T-helper 17 cell (primary cell): ENCODE data around the gene TM9SF4. TPM values are rescaled to one million over a fixed set of nuclear protein-coding genes. Genes with fewer than 3 reads are reported as not detected.
"Not testable (repeated sequence)": the region's sequence is repeated elsewhere in the genome, so short reads cannot be mapped to it uniquely, and the experiment has no call there.

Source experiments
- ATAC-seq: fragments of 150-1000 bp; cut with Tn5 transposase; 2 replicates; pipeline ENCODE4 v1.10.0; 2021; ENCODE audit warnings: mild to moderate bottlenecking, moderate library complexity
- DNase-seq, 3 donors: peaks; one replicate each; pipeline versions ENCODE4 v3.0.0 to v3.0.0-alpha.2; 2020 to 2021
- H3K9me3 ChIP-seq: one replicate; pipeline ENCODE4 v1.7.0; 2013; ENCODE audit warnings: low read length, mild to moderate bottlenecking; ENCODE audit not compliant: control insufficient read depth, poor library complexity, severe bottlenecking
- H3K27ac Mint-ChIP-seq: one replicate; pipeline ENCODE4 v1.8.0; 2022; ENCODE audit warnings: mild to moderate bottlenecking, moderate library complexity, mixed read lengths
- H3K27me3 Mint-ChIP-seq: one replicate; pipeline ENCODE4 v1.8.0; 2022; ENCODE audit warnings: mixed read lengths
- H3K36me3 Mint-ChIP-seq: one replicate; pipeline ENCODE4 v1.8.0; 2022; ENCODE audit warnings: low read depth, mixed read lengths
- H3K4me1 Mint-ChIP-seq: one replicate; pipeline ENCODE4 v1.8.0; 2022; ENCODE audit warnings: mild to moderate bottlenecking, mixed read lengths
- H3K4me3 Mint-ChIP-seq: one replicate; pipeline ENCODE4 v1.8.0; 2022; ENCODE audit warnings: mild to moderate bottlenecking, moderate library complexity, mixed read lengths
- total RNA-seq, 4 donors: library from RNA in 2 of 4; stranded (reverse) in 2 of 4; gene quantifications; one replicate each; pipeline ENCODE4 v1.2.3 and lab custom pipeline; 2022 to 2026

The TM9SF4 gene
- total RNA-seq, 2 donors from 2014 or later = 41.2 to 42.4 TPM

DNA sequence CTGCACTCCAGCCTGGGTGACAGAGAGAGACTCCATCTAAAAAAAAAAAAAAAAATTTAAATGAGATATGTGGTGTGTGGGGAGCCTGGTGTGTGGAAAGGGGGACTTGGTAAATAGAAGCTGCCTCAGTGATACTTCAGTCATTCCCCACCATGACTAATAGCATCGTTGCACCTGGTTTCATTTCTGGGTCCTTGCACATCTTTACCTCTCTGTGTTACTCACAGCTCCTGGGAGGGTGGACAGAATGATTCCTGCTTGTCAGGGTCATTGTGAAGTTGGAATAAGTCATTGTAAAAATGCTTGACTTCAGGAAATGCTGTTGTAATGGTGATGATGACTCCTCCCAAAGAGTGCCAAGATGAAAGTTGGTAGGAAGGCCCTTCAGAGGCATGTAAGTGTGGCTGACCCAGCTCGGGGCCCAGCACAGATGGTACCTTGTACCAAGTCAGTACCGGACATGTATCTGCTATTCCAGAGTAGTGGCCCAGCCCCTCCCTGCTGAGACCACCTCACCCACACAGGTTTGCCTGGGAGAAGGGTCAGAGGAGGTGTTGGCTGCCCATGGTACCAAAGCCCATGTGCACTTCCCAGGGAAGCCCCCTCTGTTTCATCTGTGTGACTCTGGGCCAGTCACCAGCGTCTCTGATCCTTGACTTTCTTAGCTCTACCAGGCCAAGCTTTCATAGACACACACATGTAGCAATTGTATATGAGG lies 49.6 kb downstream of the TM9SF4 start:
- H3K27me3 Mint-ChIP-seq = no peaks in the 10 kb centered on the region
- ATAC-seq (no peak), DNase-seq (no peak)
- peaks cover 7% of the 10 kb centered on the region for H3K4me1 Mint-ChIP-seq
- no peak overlapping the region for H3K4me3 Mint-ChIP-seq
- no peaks in the 10 kb centered on the region for H3K9me3 ChIP-seq
- H3K36me3 Mint-ChIP-seq = peaks cover 8% of the 10 kb centered on the region
- H3K27ac Mint-ChIP-seq = no peak overlapping the region

DNA sequence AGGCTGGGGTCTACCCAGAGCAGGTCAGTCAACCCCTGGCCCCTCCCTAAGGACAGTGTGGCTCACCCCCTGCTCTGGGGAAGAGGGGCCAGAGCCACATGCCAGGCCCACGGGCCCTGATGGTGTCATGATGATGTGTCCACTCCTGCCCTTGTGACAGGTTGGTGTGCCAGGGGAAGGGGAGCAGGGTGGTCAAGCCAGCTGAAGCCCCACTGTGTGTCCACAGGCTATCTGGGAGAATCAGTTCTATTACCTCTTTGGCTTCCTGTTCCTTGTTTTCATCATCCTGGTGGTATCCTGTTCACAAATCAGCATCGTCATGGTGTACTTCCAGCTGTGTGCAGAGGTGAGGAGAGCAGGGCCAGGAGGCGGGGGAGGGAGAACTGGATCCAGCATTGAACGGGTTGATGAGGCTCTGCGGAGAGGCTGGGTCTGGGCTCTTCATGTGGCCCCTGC lies 50.3 kb downstream of the TM9SF4 start:
- Mint-ChIP-seq H3K27ac (no peak overlapping the region), H3K4me1 (peaks cover 4% of the 10 kb centered on the region), H3K27me3 (no peaks in the 10 kb centered on the region), H3K36me3 (peaks cover 8% of the 10 kb centered on the region), H3K4me3 (no peak overlapping the region)
- DNase-seq = no peak
- H3K9me3 ChIP-seq = no peaks in the 10 kb centered on the region
- ATAC-seq = no peak

DNA sequence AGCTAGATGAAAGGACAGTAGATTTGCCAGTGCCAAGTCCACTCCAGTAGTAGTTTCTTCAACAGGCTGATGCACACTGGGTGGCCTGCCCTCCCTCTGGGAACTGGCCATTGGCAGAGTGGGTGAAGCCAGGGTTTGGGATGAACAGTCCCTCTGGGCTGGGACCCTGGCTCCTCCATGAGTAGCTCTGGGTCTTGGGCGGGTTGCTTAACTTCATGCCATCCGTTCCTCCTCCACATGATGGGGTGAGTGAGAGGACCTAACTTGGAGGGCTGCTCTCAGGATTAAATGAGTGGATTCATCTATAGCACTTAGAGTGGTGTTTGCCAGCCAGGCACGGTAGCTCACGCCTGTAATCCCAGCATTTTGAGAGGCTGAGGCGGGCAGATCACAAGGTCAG lies 50.8 kb downstream of the TM9SF4 start:
- peaks cover 8% of the 10 kb centered on the region for H3K36me3 Mint-ChIP-seq
- ATAC-seq = no peak

DNA sequence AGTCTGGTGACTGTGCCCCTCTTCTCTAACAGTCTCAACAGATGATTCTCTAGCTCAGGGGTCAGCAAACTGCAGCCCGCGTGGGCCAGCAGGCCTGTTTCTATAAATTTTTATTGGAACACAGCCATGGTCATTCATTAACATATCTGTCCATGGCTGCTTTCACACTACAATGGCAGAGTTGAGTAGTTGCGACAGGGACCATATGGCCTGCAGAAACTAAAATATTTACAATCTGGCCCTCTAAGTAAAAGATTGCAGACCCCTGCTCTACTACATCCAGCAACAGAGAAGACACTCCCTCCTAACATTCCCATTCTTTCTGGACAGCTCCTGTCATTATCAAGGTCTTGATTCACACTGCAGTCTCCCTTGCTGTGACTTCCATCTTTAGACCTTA lies 52.8 kb downstream of the TM9SF4 start:
- no peaks in the 10 kb centered on the region for H3K9me3 ChIP-seq
- DNase-seq = no peak
- Mint-ChIP-seq H3K4me1 (peaks cover 3% of the 10 kb centered on the region), H3K36me3 (peaks cover 7% of the 10 kb centered on the region), H3K27me3 (no peaks in the 10 kb centered on the region), H3K4me3 (no peak overlapping the region), H3K27ac (peak overlapping the region; percentile 56)
- ATAC-seq = no peak

More for the DNA sequence above, 50.8 kb downstream of the TM9SF4 start:
- Mint-ChIP-seq H3K4me3 (no peak overlapping the region), H3K27ac (no peak overlapping the region), H3K4me1 (no peaks in the 10 kb centered on the region), H3K27me3 (no peaks in the 10 kb centered on the region)
- no peak for DNase-seq
- no peaks in the 10 kb centered on the region for H3K9me3 ChIP-seq

DNA sequence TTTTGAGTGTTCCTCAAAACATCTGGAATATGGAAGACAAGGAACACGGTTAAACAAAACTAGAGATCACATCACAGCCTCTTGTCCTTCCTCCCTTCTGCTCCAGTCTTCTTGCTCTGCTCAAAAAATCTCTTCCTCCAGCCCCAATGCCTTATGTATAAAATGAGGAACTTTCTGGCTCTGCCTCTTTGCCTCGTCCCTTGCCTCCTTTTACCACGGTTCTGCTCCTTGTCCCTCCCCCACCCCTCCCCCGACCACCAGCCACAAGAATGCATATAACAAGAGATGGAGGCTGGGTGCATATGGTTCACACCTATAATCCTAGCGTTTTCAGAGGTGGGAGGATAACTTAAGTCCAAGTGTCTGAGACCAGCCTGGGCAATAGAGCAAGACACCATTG lies 54.4 kb downstream of the TM9SF4 start:
- Mint-ChIP-seq H3K36me3 (peaks cover 7% of the 10 kb centered on the region), H3K27ac (no peak overlapping the region)
- no peak for ATAC-seq

DNA sequence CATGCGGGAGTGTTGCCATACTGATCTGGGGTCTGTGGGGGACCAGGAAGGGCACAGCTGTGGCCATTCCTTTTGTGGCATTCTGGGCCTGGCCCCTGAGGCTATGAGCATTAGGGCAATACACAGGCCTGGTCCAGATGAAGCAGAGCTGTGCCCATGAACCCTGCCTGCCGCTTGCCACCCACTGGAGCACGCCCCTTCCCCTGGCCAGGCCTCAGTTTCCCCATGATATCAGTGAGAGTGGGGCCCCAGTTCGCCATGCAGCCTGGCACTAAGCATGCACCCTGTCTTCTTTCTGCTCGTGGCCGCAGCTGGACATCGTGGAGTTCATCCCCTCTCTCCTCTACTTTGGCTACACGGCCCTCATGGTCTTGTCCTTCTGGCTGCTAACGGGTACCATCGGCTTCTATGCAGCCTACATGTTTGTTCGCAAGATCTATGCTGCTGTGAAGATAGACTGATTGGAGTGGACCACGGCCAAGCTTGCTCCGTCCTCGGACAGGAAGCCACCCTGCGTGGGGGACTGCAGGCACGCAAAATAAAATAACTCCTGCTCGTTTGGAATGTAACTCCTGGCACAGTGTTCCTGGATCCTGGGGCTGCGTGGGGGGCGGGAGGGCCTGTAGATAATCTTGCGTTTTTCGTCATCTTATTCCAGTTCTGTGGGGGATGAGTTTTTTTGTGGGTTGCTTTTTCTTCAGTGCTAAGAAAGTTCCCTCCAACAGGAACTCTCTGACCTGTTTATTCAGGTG lies 55.6 kb downstream of the TM9SF4 start:
- H3K36me3 Mint-ChIP-seq = peaks cover 7% of the 10 kb centered on the region
- H3K9me3 ChIP-seq = no peaks in the 10 kb centered on the region
- DNase-seq = no peak
- peaks cover 6% of the 10 kb centered on the region for H3K4me1 Mint-ChIP-seq
- H3K4me3 Mint-ChIP-seq = no peak overlapping the region
- no peak for ATAC-seq
- H3K27me3 Mint-ChIP-seq = no peaks in the 10 kb centered on the region
- no peak overlapping the region for H3K27ac Mint-ChIP-seq

More for the DNA sequence above, 54.4 kb downstream of the TM9SF4 start:
- H3K4me1 Mint-ChIP-seq = peaks cover 3% of the 10 kb centered on the region
- H3K4me3 Mint-ChIP-seq = no peak overlapping the region
- H3K27me3 Mint-ChIP-seq = no peaks in the 10 kb centered on the region
- no peaks in the 10 kb centered on the region for H3K9me3 ChIP-seq
- no peak for DNase-seq

DNA sequence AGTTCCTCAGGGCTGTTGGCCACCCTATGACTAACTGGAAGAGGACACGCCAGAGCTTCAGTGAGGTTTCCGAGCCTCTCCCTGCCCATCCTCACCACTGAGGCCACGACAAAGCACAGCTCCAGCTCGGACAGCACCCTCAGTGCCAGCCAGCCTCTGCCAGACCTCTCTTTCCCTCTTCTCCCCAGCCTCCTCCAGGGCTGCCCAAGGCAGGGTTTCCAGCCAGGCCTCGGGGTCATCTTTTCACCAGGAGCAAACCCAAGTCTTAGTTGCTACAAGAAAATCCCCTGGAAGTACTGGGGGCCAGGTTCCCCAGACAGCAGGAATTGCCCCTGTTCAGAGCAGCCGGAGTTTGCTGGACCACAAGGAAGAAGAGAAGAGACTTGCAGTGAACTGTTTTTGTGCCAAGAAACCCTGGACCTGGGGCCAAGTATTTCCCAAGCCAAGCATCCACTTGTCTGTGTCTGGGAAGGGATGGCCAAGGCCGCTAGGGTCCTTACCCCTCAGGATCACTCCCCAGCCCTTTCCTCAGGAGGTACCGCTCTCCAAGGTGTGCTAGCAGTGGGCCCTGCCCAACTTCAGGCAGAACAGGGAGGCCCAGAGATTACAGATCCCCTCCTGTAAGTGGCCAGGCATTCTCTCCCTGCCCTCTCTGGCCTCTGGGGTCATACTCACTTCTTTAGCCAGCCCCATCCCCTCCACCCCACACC lies 56.5 kb downstream of the TM9SF4 start:
- Mint-ChIP-seq H3K27me3 (no peaks in the 10 kb centered on the region), H3K36me3 (peaks cover 7% of the 10 kb centered on the region), H3K4me1 (peaks cover 9% of the 10 kb centered on the region), H3K27ac (no peak overlapping the region), H3K4me3 (no peak overlapping the region)
- no peak for ATAC-seq
- H3K9me3 ChIP-seq = no peaks in the 10 kb centered on the region
- no peak for DNase-seq

DNA sequence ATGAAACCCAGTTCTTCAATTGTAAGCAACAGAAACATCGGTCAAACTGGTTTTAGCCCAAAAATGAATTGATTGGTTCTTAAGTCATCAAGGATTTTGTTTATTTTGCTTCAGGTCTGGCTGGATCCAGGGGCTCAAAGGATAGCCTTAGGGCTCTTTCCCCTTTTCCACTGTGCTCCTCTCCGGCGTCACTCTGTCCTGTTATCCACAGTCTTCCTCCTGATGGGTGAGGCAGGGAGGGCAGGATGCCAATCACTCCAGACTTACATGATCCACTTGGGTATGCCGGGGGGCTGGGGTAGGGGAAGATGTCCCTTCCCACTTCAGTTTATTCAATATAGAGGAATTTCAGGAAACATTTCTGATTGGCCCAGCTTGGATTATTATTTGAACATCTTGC lies 58.0 kb downstream of the TM9SF4 start:
- H3K9me3 ChIP-seq = no peaks in the 10 kb centered on the region
- ATAC-seq = no peak
- Mint-ChIP-seq H3K27ac (no peak overlapping the region), H3K4me3 (no peak overlapping the region), H3K36me3 (peaks cover 5% of the 10 kb centered on the region), H3K4me1 (peaks cover 9% of the 10 kb centered on the region), H3K27me3 (no peaks in the 10 kb centered on the region)
- DNase-seq = no peak

DNA sequence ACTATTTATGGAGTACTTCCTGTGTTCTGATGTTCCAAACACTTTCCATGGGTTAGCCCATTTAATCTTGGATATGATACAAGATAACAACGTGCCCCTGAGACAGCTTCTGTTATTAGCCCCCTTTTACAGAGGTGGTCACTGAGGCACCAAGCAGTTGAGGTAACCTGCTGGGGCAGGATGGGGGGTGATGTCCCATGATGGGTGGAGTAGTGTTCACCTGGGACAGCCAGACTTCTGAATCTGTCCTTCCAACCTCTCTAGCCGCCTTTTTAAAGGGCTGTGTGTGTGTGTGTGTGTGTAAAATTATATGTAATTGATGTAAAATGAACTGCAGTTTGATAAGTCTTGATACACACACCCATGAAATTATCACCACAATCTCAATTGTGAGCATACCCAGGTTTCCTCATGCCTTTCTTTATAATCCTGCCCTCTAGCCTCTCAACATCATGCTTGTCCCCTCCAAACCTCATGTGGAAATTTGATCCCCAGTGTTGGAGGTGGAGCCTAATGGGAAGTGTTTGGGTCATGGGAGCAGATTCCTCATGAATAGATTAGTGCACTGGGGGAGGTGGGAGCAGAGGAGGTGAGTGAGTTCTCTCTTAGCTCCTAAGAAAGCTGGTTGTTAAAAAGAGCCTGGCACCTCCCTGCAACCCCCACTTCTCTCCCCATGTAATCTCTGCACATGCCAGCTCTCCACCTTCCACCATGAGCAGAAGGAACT lies 58.8 kb downstream of the TM9SF4 start:
- ATAC-seq = no peak
- peaks cover 9% of the 10 kb centered on the region for H3K4me1 Mint-ChIP-seq
- peaks cover 3% of the 10 kb centered on the region for H3K36me3 Mint-ChIP-seq
- no peak for DNase-seq
- H3K4me3 Mint-ChIP-seq = no peak overlapping the region
- H3K27ac Mint-ChIP-seq = peak overlapping the region; percentile 29
- no peaks in the 10 kb centered on the region for H3K9me3 ChIP-seq
- H3K27me3 Mint-ChIP-seq = no peaks in the 10 kb centered on the region

DNA sequence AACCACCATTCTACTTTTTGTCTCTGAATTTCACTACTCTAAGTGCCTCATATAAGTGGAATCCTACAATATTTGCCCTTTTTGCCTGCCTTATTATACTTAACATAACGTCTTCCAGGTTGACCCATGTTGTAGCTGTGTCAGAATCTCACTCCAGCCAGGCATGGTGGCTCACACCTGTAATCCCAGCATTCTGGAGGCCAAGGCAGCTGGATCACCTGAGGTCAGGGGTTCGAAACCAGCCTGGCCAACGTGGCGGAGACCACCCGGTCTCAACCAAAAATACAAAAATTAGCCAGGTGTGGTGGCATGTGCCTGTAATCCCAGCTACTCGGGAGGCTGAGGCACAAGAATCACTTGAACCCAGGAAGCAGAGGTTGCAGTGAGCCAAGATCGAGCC lies 68.2 kb downstream of the TM9SF4 start:
- not testable (repeated sequence) for H3K27me3 Mint-ChIP-seq, H3K27ac Mint-ChIP-seq, H3K4me3 Mint-ChIP-seq, H3K4me1 Mint-ChIP-seq, H3K9me3 ChIP-seq, ATAC-seq, H3K36me3 Mint-ChIP-seq, DNase-seq

DNA sequence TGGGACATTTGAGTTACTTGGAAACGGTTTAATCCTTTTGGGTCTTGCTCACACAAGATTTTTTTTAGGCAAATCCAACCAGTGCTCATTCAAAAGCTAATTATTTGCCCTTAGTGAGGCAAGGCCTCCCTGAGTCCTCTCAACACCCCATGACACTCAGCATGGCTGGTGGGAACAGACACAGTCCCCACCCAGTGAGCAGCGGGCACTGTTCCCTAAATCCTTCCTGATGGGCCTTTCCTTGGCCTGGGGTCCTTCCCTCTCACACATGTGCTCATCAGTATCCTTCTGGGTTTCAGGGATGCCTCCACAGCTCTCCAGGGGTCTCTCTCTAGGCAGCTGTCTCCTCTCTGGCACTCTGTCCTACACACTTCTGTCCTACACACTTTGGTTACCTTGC lies 70.0 kb downstream of the TM9SF4 start:
- H3K9me3 ChIP-seq = no peaks in the 10 kb centered on the region
- no peak for DNase-seq
- Mint-ChIP-seq H3K36me3 (no peaks in the 10 kb centered on the region), H3K27ac (no peak overlapping the region), H3K27me3 (no peaks in the 10 kb centered on the region), H3K4me1 (peaks cover 2% of the 10 kb centered on the region), H3K4me3 (no peak overlapping the region)
- ATAC-seq = no peak

DNA sequence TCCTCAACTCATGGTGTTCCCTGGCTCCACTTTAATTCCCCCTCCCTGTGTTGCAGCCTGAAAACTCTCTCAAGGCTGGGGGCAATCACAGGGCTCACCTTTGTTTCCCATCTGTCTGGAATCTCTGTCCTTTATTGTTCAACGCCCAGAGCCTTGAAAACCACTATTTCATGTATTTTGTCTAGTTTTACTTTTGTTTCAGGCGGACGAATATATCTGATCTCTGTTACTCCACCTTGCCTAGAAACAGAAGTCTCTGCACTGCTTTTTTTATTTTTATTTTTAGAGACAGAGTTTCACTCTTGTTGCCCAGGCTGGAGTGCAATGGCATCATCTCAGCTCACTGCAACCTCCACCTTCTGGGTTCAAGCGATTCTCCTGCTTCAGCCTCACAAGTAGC lies 70.4 kb downstream of the TM9SF4 start:
- H3K36me3 Mint-ChIP-seq = no peaks in the 10 kb centered on the region
- DNase-seq = no peak
- H3K4me1 Mint-ChIP-seq = peaks cover 5% of the 10 kb centered on the region
- H3K27me3 Mint-ChIP-seq = no peaks in the 10 kb centered on the region
- no peak for ATAC-seq
- no peaks in the 10 kb centered on the region for H3K9me3 ChIP-seq
- no peak overlapping the region for H3K27ac Mint-ChIP-seq
- no peak overlapping the region for H3K4me3 Mint-ChIP-seq

DNA sequence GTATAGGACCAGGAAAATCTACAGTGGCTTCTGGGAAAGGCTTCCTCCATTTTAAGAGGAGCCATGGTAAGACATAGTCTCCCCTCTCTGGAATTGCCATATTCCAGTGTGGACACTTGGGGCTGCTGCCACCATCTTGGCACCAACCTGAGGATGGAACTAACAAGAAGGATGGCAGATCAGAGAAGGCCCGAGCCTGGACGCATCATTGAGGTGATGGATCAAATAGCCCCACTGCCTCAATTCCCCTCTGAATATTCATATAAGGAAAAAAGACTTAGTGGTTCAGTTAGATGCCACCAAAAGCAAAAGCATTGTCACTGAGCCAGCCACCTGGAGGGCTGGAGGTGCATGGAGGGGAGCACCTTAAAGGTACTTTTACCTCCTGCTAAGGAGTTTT lies 72.1 kb downstream of the TM9SF4 start:
- no peaks in the 10 kb centered on the region for H3K27me3 Mint-ChIP-seq
- peaks cover 5% of the 10 kb centered on the region for H3K4me1 Mint-ChIP-seq
- ATAC-seq (no peak), DNase-seq (no peak)
- H3K4me3 Mint-ChIP-seq = no peak overlapping the region
- no peaks in the 10 kb centered on the region for H3K9me3 ChIP-seq
- no peak overlapping the region for H3K27ac Mint-ChIP-seq
- H3K36me3 Mint-ChIP-seq = no peaks in the 10 kb centered on the region
